Gastroesophageal sphincter (tissue), 4 donors: ENCODE results near the gene RGCC. TPM values are rescaled to one million over a fixed set of nuclear protein-coding genes. Genes with fewer than 3 reads are reported as not detected.

ENCODE experiments used
- ATAC-seq: fragments of 150-250 bp; one replicate; pipeline ENCODE4 v1.9.1; 2016; ENCODE audit warnings: mild to moderate bottlenecking, moderate library complexity
- H3K27ac ChIP-seq, 4 donors: fragments of 200-600 bp; sonication (generic) in 3 of 4; 1 replicate in 3 of 4; 2 replicates in 1 of 4; pipeline ENCODE4 v1.5.1; 2016 to 2019
- H3K27me3 ChIP-seq: fragments of 200-600 bp; sonication (generic); one replicate; pipeline ENCODE4 v1.5.1; 2019
- H3K36me3 ChIP-seq, 2 donors: fragments of 200-600 bp; sonication (generic); one replicate each; pipeline ENCODE4 v1.5.1; 2019; ENCODE audit warnings: control low read depth in 1 of 2
- H3K4me1 ChIP-seq, 3 donors: fragments of 200-600 bp; sonication (generic); 1 replicate in 2 of 3; 2 replicates in 1 of 3; pipeline ENCODE4 v1.5.1; 2016 to 2019; ENCODE audit warnings: control low read depth in 2 of 3
- H3K4me3 ChIP-seq, 2 donors: fragments of 200-600 bp; sonication (generic); one replicate each; pipeline ENCODE4 v1.5.1; 2019; ENCODE audit warnings: mild to moderate bottlenecking in 1 of 2, moderate library complexity in 1 of 2
- H3K9me3 ChIP-seq, 3 donors: fragments of 200-600 bp; sonication (generic); one replicate each; pipeline ENCODE4 v1.5.1; 2017 to 2019; ENCODE audit warnings: control low read depth in 2 of 3
- EP300 ChIP-seq: sonication (generic); formaldehyde crosslinking; IDR thresholded peaks from one replicate; pipeline ENCODE4 v1.6.1; 2017; ENCODE audit warnings: antibody characterized with exemption, mild to moderate bottlenecking
- POLR2A ChIP-seq, 2 donors: fragments of 450-650 bp; IDR thresholded peaks; one replicate each; pipeline ENCODE4 v1.6.1; 2017; ENCODE audit warnings: antibody characterized with exemption in 2 of 2, mild to moderate bottlenecking in 2 of 2, moderate library complexity in 1 of 2
- POLR2AphosphoS5 ChIP-seq: sonication (generic); formaldehyde crosslinking; IDR thresholded peaks from one replicate; pipeline ENCODE4 v1.6.1; 2017; ENCODE audit warnings: antibody characterized with exemption
- WGBS, 2 donors: methylation state at CpG; one replicate each; pipeline ENCODE4 v1.1.5; 2018; ENCODE audit warnings: low coverage in 1 of 2; 5-methylcytosine and 5-hydroxymethylcytosine counted together
- total RNA-seq, 4 donors: library from RNA; depleted of rRNA; stranded (reverse); fragments of >200 nt; gene quantifications; one replicate each; pipeline ENCODE4 v1.1.0, GENCODE V29; 2016
- TF ChIP-seq, protein P1 (sequence below), 4 experiments: fragments of 200-600 bp in 2 of 4; fragments of 450-650 bp in 2 of 4; sonication (generic) in 1 of 4; IDR thresholded peaks; one replicate each; pipeline ENCODE4 v1.5.1; 2017 to 2019; ENCODE audit warnings: antibody characterized with exemption in 4 of 4, mild to moderate bottlenecking in 2 of 4, moderate library complexity in 2 of 4

The RGCC gene
- total RNA-seq, 4 donors from 2014 or later = 40.5 to 97.6 (median 59.9) TPM

DNA sequence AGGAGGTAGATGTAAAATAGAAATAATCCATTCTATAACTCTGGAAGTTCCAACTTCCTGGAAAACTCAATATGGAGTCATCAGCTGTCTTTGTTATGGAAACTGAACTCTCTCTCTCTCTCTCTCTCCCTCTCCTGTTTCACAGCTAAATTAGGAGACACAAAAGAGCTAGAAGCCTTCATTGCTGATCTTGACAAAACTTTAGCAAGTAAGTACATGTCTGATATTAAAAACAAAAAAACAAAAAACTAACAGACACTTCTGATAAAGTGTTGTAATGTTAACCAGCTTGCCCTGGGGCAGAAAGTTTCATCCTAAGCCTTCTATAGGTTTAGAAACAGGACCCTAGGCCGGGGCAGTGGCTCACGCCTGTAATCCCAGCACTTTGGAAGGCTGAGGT is 11.3 kb downstream of the RGCC start:
- no peak for ATAC-seq
- peaks cover 0 to 33% of the 10 kb centered on the region in 2 donors for H3K36me3 ChIP-seq

GRCh38 chr13:41470196-41470595 is 12.8 kb downstream of the RGCC start:
- no peaks in the 10 kb centered on the region for H3K27me3 ChIP-seq
- peaks cover 0 to 5% (median 0%) of the 10 kb centered on the region in 3 donors for H3K9me3 ChIP-seq
- H3K4me3 ChIP-seq = no peak overlapping the region
- TF ChIP-seq EP300 (no peak), POLR2AphosphoS5 (no peak), POLR2A (IDR thresholded peaks at IDR 0.05) (no peak)
- TF ChIP-seq, protein P1, sequence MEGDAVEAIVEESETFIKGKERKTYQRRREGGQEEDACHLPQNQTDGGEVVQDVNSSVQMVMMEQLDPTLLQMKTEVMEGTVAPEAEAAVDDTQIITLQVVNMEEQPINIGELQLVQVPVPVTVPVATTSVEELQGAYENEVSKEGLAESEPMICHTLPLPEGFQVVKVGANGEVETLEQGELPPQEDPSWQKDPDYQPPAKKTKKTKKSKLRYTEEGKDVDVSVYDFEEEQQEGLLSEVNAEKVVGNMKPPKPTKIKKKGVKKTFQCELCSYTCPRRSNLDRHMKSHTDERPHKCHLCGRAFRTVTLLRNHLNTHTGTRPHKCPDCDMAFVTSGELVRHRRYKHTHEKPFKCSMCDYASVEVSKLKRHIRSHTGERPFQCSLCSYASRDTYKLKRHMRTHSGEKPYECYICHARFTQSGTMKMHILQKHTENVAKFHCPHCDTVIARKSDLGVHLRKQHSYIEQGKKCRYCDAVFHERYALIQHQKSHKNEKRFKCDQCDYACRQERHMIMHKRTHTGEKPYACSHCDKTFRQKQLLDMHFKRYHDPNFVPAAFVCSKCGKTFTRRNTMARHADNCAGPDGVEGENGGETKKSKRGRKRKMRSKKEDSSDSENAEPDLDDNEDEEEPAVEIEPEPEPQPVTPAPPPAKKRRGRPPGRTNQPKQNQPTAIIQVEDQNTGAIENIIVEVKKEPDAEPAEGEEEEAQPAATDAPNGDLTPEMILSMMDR (IDR thresholded peaks at IDR 0.05) = no peak
- no peak overlapping the region for H3K27ac ChIP-seq
- H3K4me1 ChIP-seq = peaks cover 0 to 21% (median 3%) of the 10 kb centered on the region in 3 donors
- peaks cover 0 to 28% of the 10 kb centered on the region in 2 donors for H3K36me3 ChIP-seq
- 92 to 100% methylated on average over 2 to 3 of the region's 4 CpGs for WGBS, 2 donors
- ATAC-seq = no peak

More for the DNA sequence above, 11.3 kb downstream of the RGCC start:
- Histone ChIP-seq H3K9me3 (no peaks in the 10 kb centered on the region), H3K4me1 (peaks cover 0 to 36% (median 3%) of the 10 kb centered on the region in 3 donors), H3K4me3 (no peak overlapping the region), H3K27ac (no peak overlapping the region), H3K27me3 (no peaks in the 10 kb centered on the region)
- TF ChIP-seq POLR2A (IDR thresholded peaks at IDR 0.05) = no peak
- WGBS, 2 donors = 92 to 100% methylated on average over 2 of the region's 2 CpGs

DNA sequence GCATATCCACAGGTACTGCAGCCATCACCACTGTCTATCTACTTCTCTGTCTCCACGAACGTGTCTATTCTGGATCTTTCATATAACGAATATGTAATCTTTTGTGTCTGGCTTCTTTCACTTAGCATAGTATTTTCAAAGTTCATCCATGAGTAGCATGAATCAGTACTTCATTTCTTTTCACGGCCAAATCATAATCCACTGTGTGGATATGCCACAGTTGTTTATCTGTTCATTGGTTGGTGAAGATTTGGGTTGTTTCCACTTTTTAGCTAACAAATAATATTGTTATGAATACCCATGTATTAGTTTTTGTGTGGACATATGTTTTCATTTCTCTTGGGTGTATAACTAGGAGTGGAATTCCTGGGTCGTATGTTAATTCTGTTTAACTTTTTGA is 14.4 kb downstream of the RGCC start:
- TF ChIP-seq EP300 = no peak
- no peak for TF ChIP-seq POLR2AphosphoS5
- TF ChIP-seq, protein P1 (IDR thresholded peaks at IDR 0.05) = no peak
- no peak for TF ChIP-seq POLR2A (IDR thresholded peaks at IDR 0.05)
- Histone ChIP-seq H3K4me3 (no peak overlapping the region), H3K27ac (no peak overlapping the region), H3K9me3 (peaks cover 0 to 5% (median 0%) of the 10 kb centered on the region in 3 donors), H3K4me1 (peaks cover 0 to 14% (median 3%) of the 10 kb centered on the region in 3 donors), H3K36me3 (peaks cover 0 to 28% of the 10 kb centered on the region in 2 donors), H3K27me3 (no peaks in the 10 kb centered on the region)
- no peak for ATAC-seq
- 85 to 90% methylated on average over 5 of the region's 5 CpGs for WGBS, 2 donors

GRCh38 chr13:41487222-41487621 is 29.9 kb downstream of the RGCC start:
- Histone ChIP-seq H3K36me3 (no peaks in the 10 kb centered on the region), H3K9me3 (peaks cover 0 to 18% (median 0%) of the 10 kb centered on the region in 3 donors), H3K4me1 (no peaks in the 10 kb centered on the region), H3K27ac (no peak overlapping the region), H3K4me3 (no peak overlapping the region), H3K27me3 (no peaks in the 10 kb centered on the region)
- 100% methylated on average over 1 of the region's 2 CpGs; no CpG with 5 or more reads in 1 of the 2 donors for WGBS, 2 donors
- no peak for ATAC-seq
- no peak for TF ChIP-seq POLR2A (IDR thresholded peaks at IDR 0.05)
- TF ChIP-seq EP300 = no peak
- no peak for TF ChIP-seq POLR2AphosphoS5
- TF ChIP-seq, protein P1 (IDR thresholded peaks at IDR 0.05) = no peak

GRCh38 chr13:41488124-41488523 is 30.8 kb downstream of the RGCC start:
- no peak for ATAC-seq
- H3K9me3 ChIP-seq = peaks cover 0 to 18% (median 0%) of the 10 kb centered on the region in 3 donors
- no peak overlapping the region for H3K27ac ChIP-seq
- 94% methylated on average over 2 of the region's 2 CpGs; no CpG with 5 or more reads in 1 of the 2 donors for WGBS, 2 donors
- peaks cover 0 to 2% (median 0%) of the 10 kb centered on the region in 3 donors for H3K4me1 ChIP-seq
- no peak for TF ChIP-seq POLR2AphosphoS5
- TF ChIP-seq EP300 = no peak
- TF ChIP-seq, protein P1 (IDR thresholded peaks at IDR 0.05) = no peak
- no peak for TF ChIP-seq POLR2A (IDR thresholded peaks at IDR 0.05)
- no peak overlapping the region for H3K4me3 ChIP-seq
- H3K36me3 ChIP-seq = no peaks in the 10 kb centered on the region
- no peaks in the 10 kb centered on the region for H3K27me3 ChIP-seq
